K562 (cell line): ENCODE measurements around the gene MARCHF9. TPM values are rescaled to one million over a fixed set of nuclear protein-coding genes. Genes with fewer than 3 reads are reported as not detected.
A peak's percentile ranks its signal among the peaks of the same experiment; 100 is the strongest.

Experiments
- CHD1 ChIP-seq: fragments of 200-600 bp; sonication (generic); IDR thresholded peaks from one replicate; pipeline ENCODE4 v1.6.1; 2012; ENCODE audit warnings: mild to moderate bottlenecking, moderate library complexity, low read length, inconsistent platforms
- ESRRB ChIP-seq: fragments of 250-450 bp; sonication (Bioruptor Pico); IDR thresholded peaks from 2 replicates; pipeline ENCODE4 v1.5.0; 2020; ENCODE audit warnings: mild to moderate bottlenecking, moderate library complexity, borderline replicate concordance
- JUN ChIP-seq, 2 experiments: sonication (generic) in 1 of 2; formaldehyde crosslinking in 1 of 2; IDR thresholded peaks; 2 replicates each; pipeline versions ENCODE4 v1.6.1 to v1.8.0; 2012 to 2022; ENCODE audit warnings: borderline replicate concordance in 2 of 2, mild to moderate bottlenecking in 2 of 2, improper control_type of control experiment in 1 of 2, low read depth in 1 of 2, low read length in 1 of 2, missing genetic modification reagents in 1 of 2
- NEUROD1 ChIP-seq: fragments of 150-350 bp; IDR thresholded peaks from 2 replicates; pipeline ENCODE4 v1.6.1; 2014; ENCODE audit warnings: borderline replicate concordance, low read length, low read depth; ENCODE audit not compliant: partially characterized antibody
- NFIC ChIP-seq: fragments of 450-650 bp; IDR thresholded peaks from 2 replicates; pipeline ENCODE4 v1.6.1; 2017; ENCODE audit warnings: mild to moderate bottlenecking, inconsistent platforms
- POLR2H ChIP-seq: IDR thresholded peaks from 2 replicates; pipeline ENCODE4 v1.6.1; 2016; ENCODE audit warnings: missing genetic modification characterization, low read depth, mild to moderate bottlenecking, control low read depth, missing compliant biosample characterization, moderate library complexity
- RBFOX2 ChIP-seq: fragments of 200-400 bp; formaldehyde crosslinking; IDR thresholded peaks from 2 replicates; pipeline ENCODE4 v1.6.1; 2017; ENCODE audit warnings: low read depth, mild to moderate bottlenecking, low read length, moderate library complexity
- RFX5 ChIP-seq: IDR thresholded peaks from 2 replicates; pipeline ENCODE4 v1.6.1; 2011; ENCODE audit warnings: low read depth, mild to moderate bottlenecking, improper control_type of control experiment, low read length
- TOE1 ChIP-seq, 2 experiments: fragments of 450-650 bp in 1 of 2; sonication (generic) in 1 of 2; formaldehyde crosslinking in 1 of 2; IDR thresholded peaks; 2 replicates each; pipeline versions ENCODE4 v1.7.1 to v1.8.0; 2016 to 2022; ENCODE audit warnings: borderline replicate concordance in 2 of 2, mild to moderate bottlenecking in 2 of 2, antibody characterized with exemption in 1 of 2, inconsistent platforms in 1 of 2, low read depth in 1 of 2, missing genetic modification reagents in 1 of 2, moderate library complexity in 1 of 2
- XRCC4 ChIP-seq: IDR thresholded peaks from one replicate; pipeline ENCODE4 v1.6.1; 2011; ENCODE audit not compliant: insufficient read depth, insufficient read length; ENCODE audit errors: extremely low read depth
- ZBTB11 ChIP-seq, 3 experiments: fragments of 200-800 bp in 1 of 3; fragments of 250-450 bp in 1 of 3; fragments of 450-650 bp in 1 of 3; sonication (Bioruptor Pico) in 1 of 3; sonication (Bioruptor generic) in 1 of 3; formaldehyde crosslinking in 1 of 3; IDR thresholded peaks; 2 replicates each; pipeline versions ENCODE4 v1.6.1 to v1.8.0; 2016 to 2022; ENCODE audit warnings: mild to moderate bottlenecking in 2 of 3, missing genetic modification characterization in 2 of 3, missing compliant biosample characterization in 1 of 3, moderate library complexity in 1 of 3
- ZNF655 ChIP-seq: fragments of 250-450 bp; sonication (Bioruptor Pico); IDR thresholded peaks from 2 replicates; pipeline ENCODE4 v1.5.0; 2021
- ZNF766 ChIP-seq: fragments of 200-800 bp; sonication (Bioruptor generic); conservative IDR thresholded peaks from 2 replicates; pipeline ENCODE4 v1.6.1; 2016; ENCODE audit warnings: missing genetic modification characterization, missing compliant biosample characterization
- polyA plus RNA-seq, 8 experiments: library from polyadenylated mRNA; depleted of rRNA in 4 of 8; stranded (reverse) in 5 of 8; unstranded in 3 of 8; fragments of >200 nt; fragmentation: Nextera tagmentation in 2 of 8; fragmentation: Illumina TruSeq in 1 of 8; extraction: Ambion mirVana in 2 of 8; extraction: Trizol in 1 of 8; gene quantifications; 2 replicates each; pipeline versions ENCODE4 v1.2.1 to v1.2.3, GENCODE V29; 2011 to 2014; ENCODE audit warnings: inconsistent platforms in 1 of 8, missing spikeins in 1 of 8
- total RNA-seq, 7 experiments: library from RNA; depleted of rRNA in 6 of 7; stranded (reverse); fragments of >200 nt in 6 of 7; fragmentation: Illumina TruSeq in 2 of 7; extraction: Trizol in 2 of 7; gene quantifications; 2 replicates each; pipeline versions ENCODE4 v1.2.1 to v1.2.3, GENCODE V29; 2011 to 2021; ENCODE audit warnings: low replicate concordance in 1 of 7

Gene MARCHF9
- total and polyA plus RNA-seq, 9 of the 15 experiments (the other 6 are each of a cell fraction or from before 2014, with no cell fraction given) = 0.80 to 12.4 (median 6.2) TPM

GRCh38 chr12:57744777-57745484, 10.0 kb upstream of the MARCHF9 start, which contains the start of gene TSPAN31 (continued):
- peak in 2 of 3 experiments; percentile 43 to 88; a peak in 3 of 6 replicates for TF ChIP-seq ZBTB11 (CRISPR knock-in tag; IDR thresholded peaks at IDR 0.05)
- peak; percentile 45 for TF ChIP-seq JUN (IDR thresholded peaks at IDR 0.05; ENCODE audit: borderline replicate concordance, low read depth, low read length)
- TF ChIP-seq JUN (CRISPR knock-in tag; IDR thresholded peaks at IDR 0.05; ENCODE audit: borderline replicate concordance) = no peak; the same call in 1 of the 2 replicates
- TF ChIP-seq ZNF655 (CRISPR knock-in tag) = 0 out of 2 replicates have a peak, but pooled peaks have one; percentile 20
- no peak for TF ChIP-seq ZNF766 (CRISPR knock-in tag)
- TF ChIP-seq RFX5 = peak; percentile 66; the same call in 1 of the 2 replicates
- TF ChIP-seq ESRRB (CRISPR knock-in tag) = no peak
- peak; percentile 64 for TF ChIP-seq NEUROD1
- peak; percentile 68 for TF ChIP-seq CHD1
- TF ChIP-seq NFIC = peak; percentile 4; the same call in 1 of the 2 replicates
- TF ChIP-seq POLR2H = peak; percentile 70
- no peak for TF ChIP-seq XRCC4
- TF ChIP-seq TOE1 (IDR thresholded peaks at IDR 0.05; ENCODE audit: borderline replicate concordance) = peak; percentile 78
- no peak for TF ChIP-seq TOE1 (CRISPR knock-in tag; IDR thresholded peaks at IDR 0.05; ENCODE audit: borderline replicate concordance, low read depth)
- peak; percentile 70 for TF ChIP-seq RBFOX2
